ENCODE measurements around the gene NAALADL1. TPM values are rescaled to one million over a fixed set of nuclear protein-coding genes. Genes with fewer than 3 reads are reported as not detected.
A peak's percentile ranks its signal among the peaks of the same experiment; 100 is the strongest.

NAALADL1 gene
- total and polyA plus RNA-seq, 9 of the 15 experiments (the other 6 are each of a cell fraction or from before 2014, with no cell fraction given): 0.06 to 0.72 (median 0.22) TPM; not detected in 4

- TF ChIP-seq RFX7 (CRISPR knock-in tag; IDR thresholded peaks at IDR 0.05): no peak
- no peak for TF ChIP-seq C11orf30 (IDR thresholded peaks at IDR 0.05; ENCODE audit: low read depth)
- TF ChIP-seq U2AF1 (optimal IDR thresholded peaks at IDR 0.05; ENCODE audit: low read depth, low read length): no peak
- no peak for TF ChIP-seq POLR3G (IDR thresholded peaks at IDR 0.05; ENCODE audit: extremely low read depth, insufficient read length, insufficient replicate concordance)
These were observed 32.3 kb upstream of the NAALADL1 start (continued) for GRCh38 chr11:65090628-65091027.

GRCh38 chr11:65089621-65090020, 31.3 kb upstream of the NAALADL1 start:
- H3K9ac ChIP-seq (ENCODE audit: insufficient read depth in 1 of 2, low read depth in 2 of 2, low read length in 2 of 2): no peak overlapping the region
- CTCF ChIA-PET (ENCODE audit: low intra/inter-chr PET ratio): no interaction called here

More at GRCh38 chr11:65089621-65090020, 31.3 kb upstream of the NAALADL1 start:
- POLR2A ChIA-PET: interaction anchor here (0.6 to 1.8 kb wide), 7 partner anchors 13 to 409 kb away, joined by 3 to 4 read pairs (median 3); partner anchors contain the start of gene MALAT1
- Histone ChIP-seq H3K36me3 (ENCODE audit: control insufficient read depth, insufficient read depth, low read length) (peaks cover 43% of the 10 kb centered on the region), H2AFZ (ENCODE audit: low read depth, low read length) (no peak overlapping the region), H3K79me2 (ENCODE audit: control insufficient read depth, insufficient read depth, low read length) (peaks cover 11% of the 10 kb centered on the region), H3K27me3 (ENCODE audit: control insufficient read depth in 2 of 2, insufficient read depth in 2 of 2, low read length in 2 of 2) (no peaks in the 10 kb centered on the region), H3K9me3 (replicated peaks; ENCODE audit: control insufficient read depth, insufficient read depth, low read depth, low read length) (no peaks in the 10 kb centered on the region), H3K4me3 (no peak overlapping the region), H3K4me2 (ENCODE audit: insufficient read depth, low read length) (no peak overlapping the region), H3K27ac (ENCODE audit: extremely low read depth, low read depth, low read length) (no peak overlapping the region), H3K4me1 (replicated peaks in 1 of 2; ENCODE audit: control insufficient read depth in 2 of 2, insufficient read depth in 2 of 2, low read length in 2 of 2) (peaks cover 8% of the 10 kb centered on the region in 2 experiments), H3K9me1 (ENCODE audit: control insufficient read depth, insufficient read depth, low read length) (no peaks in the 10 kb centered on the region), H4K20me1 (replicated peaks; ENCODE audit: control insufficient read depth, insufficient read depth, low read length) (no peaks in the 10 kb centered on the region)
- ATAC-seq (peak; percentile 18; the same call in 2 of the 3 replicates), DNase-seq (ENCODE audit: extremely low read depth in 1 of 4, low spot score in 3 of 4) (no peak), FAIRE-seq (no peak)
- intact Hi-C loops (cut with micrococcal nuclease) (no loop called here), in situ Hi-C loops (cut with MboI) (no loop called here)
- WGBS (ENCODE audit: insufficient coverage, low coverage, missing lambda C conversion rate): 83% methylated on average over 4 of the region's 4 CpGs
- 0 out of 2 replicates have a peak, but pooled peaks have one; percentile 3 for TF ChIP-seq POLR2AphosphoS2 (IDR thresholded peaks at IDR 0.05; ENCODE audit: low read length)
- no peak for TF ChIP-seq ZBTB9 (CRISPR knock-in tag; IDR thresholded peaks at IDR 0.05)
- no TSS peak for BruUV-seq (replicated peaks)

All from K562 (cell line).